H1 (cell line): ENCODE data around the gene CDH16. TPM values are rescaled to one million over a fixed set of nuclear protein-coding genes. Genes with fewer than 3 reads are reported as not detected.

Source experiments
- CTCF ChIA-PET: fragments of 300-600 bp; sonication (Branson Sonifier 250); formaldehyde crosslinking; loops from one replicate; lab custom pipeline; 2021; ENCODE audit not compliant: partially characterized antibody; lab: Charles Lee
- POLR2A ChIA-PET: fragments of 300-600 bp; sonication (Branson Sonifier 250); formaldehyde crosslinking; loops from one replicate; lab custom pipeline; 2021; ENCODE audit warnings: inconsistent platforms; ENCODE audit not compliant: partially characterized antibody; lab: Charles Lee
- DNase-seq, 2 experiments: peaks; one replicate each; pipeline versions ENCODE4 v3.0.0 to v3.0.0-alpha.2; 2010 to 2022; ENCODE audit warnings: low spot score in 2 of 2, low read depth in 1 of 2, mixed read lengths in 1 of 2
- FAIRE-seq: peaks from 2 replicates; lab custom pipeline; 2011; peaks lifted over from hg19 to GRCh38; lab: Jason Lieb, UNC
- H2AFZ ChIP-seq: 2 replicates; pipeline ENCODE4 v1.8.1; 2012; ENCODE audit warnings: low read length, inconsistent platforms
- H2AK5ac ChIP-seq: 2 replicates; pipeline ENCODE4 v1.6.1; 2013; ENCODE audit warnings: low read depth, low read length
- H2BK120ac ChIP-seq: replicated peaks from 2 replicates; pipeline ENCODE3; 2013; ENCODE audit warnings: low read depth, low read length, inconsistent platforms
- H2BK12ac ChIP-seq: 2 replicates; pipeline ENCODE4 v1.6.1; 2013; ENCODE audit warnings: low read depth, low read length
- H2BK15ac ChIP-seq: 2 replicates; pipeline ENCODE4 v1.6.1; 2013; ENCODE audit warnings: low read length
- H2BK20ac ChIP-seq: 2 replicates; pipeline ENCODE4 v1.6.1; 2013; ENCODE audit warnings: low read length
- H2BK5ac ChIP-seq: 2 replicates; pipeline ENCODE4 v1.6.1; 2013; ENCODE audit warnings: low read depth, low read length
- H3K14ac ChIP-seq: 2 replicates; pipeline ENCODE4 v1.6.1; 2013; ENCODE audit warnings: inconsistent platforms; ENCODE audit not compliant: insufficient read length
- H3K18ac ChIP-seq: 2 replicates; pipeline ENCODE4 v1.6.1; 2013; ENCODE audit warnings: low read length; ENCODE audit errors: extremely low read depth
- H3K23ac ChIP-seq: 2 replicates; pipeline ENCODE4 v1.6.1; 2013; ENCODE audit warnings: inconsistent platforms; ENCODE audit not compliant: insufficient read length
- H3K23me2 ChIP-seq: 2 replicates; pipeline ENCODE4 v1.6.1; 2013; ENCODE audit warnings: low read depth, low read length
- H3K27ac ChIP-seq: 2 replicates; pipeline ENCODE4 v1.6.1; 2011; ENCODE audit warnings: low read depth, low read length, inconsistent platforms
- H3K27me3 ChIP-seq, 4 experiments: replicated peaks in 1 of 4; 1 replicate in 1 of 4; 2 replicates in 3 of 4; pipeline versions ENCODE4 v1.6.1 to v1.8.1; 2011 to 2013; ENCODE audit warnings: low read length in 3 of 4, mild to moderate bottlenecking in 3 of 4, inconsistent platforms in 2 of 4, mixed read lengths in 2 of 4, moderate library complexity in 1 of 4; ENCODE audit not compliant: control insufficient read depth in 3 of 4, insufficient read depth in 3 of 4; ENCODE audit errors: extremely low read depth in 1 of 4
- H3K36me3 ChIP-seq, 4 experiments: 2 replicates each; pipeline versions ENCODE4 v1.6.1 to v1.8.1; 2011 to 2013; ENCODE audit warnings: mild to moderate bottlenecking in 4 of 4, low read length in 3 of 4, moderate library complexity in 2 of 4, control low read depth in 1 of 4, inconsistent platforms in 1 of 4; ENCODE audit not compliant: insufficient read depth in 4 of 4, control insufficient read depth in 2 of 4
- H3K4ac ChIP-seq: replicated peaks from 2 replicates; pipeline ENCODE3; 2013; ENCODE audit warnings: low read length, low read depth, mixed read lengths, inconsistent platforms; ENCODE audit not compliant: insufficient read length
- H3K4me1 ChIP-seq, 4 experiments: replicated peaks in 1 of 4; 1 replicate in 1 of 4; 2 replicates in 3 of 4; pipeline versions ENCODE4 v1.6.1 to v1.8.1; 2011 to 2013; ENCODE audit warnings: low read length in 3 of 4, inconsistent platforms in 2 of 4, mixed read lengths in 1 of 4; ENCODE audit not compliant: insufficient read depth in 4 of 4, control insufficient read depth in 3 of 4
- H3K4me2 ChIP-seq, 2 experiments: 2 replicates each; pipeline versions ENCODE4 v1.6.1 to v1.8.1; 2011 to 2013; ENCODE audit warnings: low read depth in 2 of 2, low read length in 2 of 2, control low read depth in 1 of 2, inconsistent platforms in 1 of 2, mild to moderate bottlenecking in 1 of 2; ENCODE audit not compliant: insufficient read depth in 1 of 2
- H3K4me3 ChIP-seq, 4 experiments: fragments of 200-600, 300-600 bp in 1 of 4; sonication (generic), shearing (Covaris generic), sonication (Bioruptor Twin) in 1 of 4; 2 replicates each; pipeline versions ENCODE4 v1.5.1 to v1.8.1; 2011 to 2016; ENCODE audit warnings: low read length in 4 of 4, low read depth in 3 of 4, control low read depth in 2 of 4, inconsistent platforms in 2 of 4, mild to moderate bottlenecking in 2 of 4, mixed read lengths in 1 of 4, moderate library complexity in 1 of 4; ENCODE audit not compliant: insufficient read depth in 2 of 4; ENCODE audit errors: extremely low read depth in 1 of 4
- H3K56ac ChIP-seq: replicated peaks from 2 replicates; pipeline ENCODE3; 2013; ENCODE audit warnings: low read depth, mild to moderate bottlenecking, mixed read lengths, low read length, inconsistent platforms; ENCODE audit not compliant: insufficient read length
- H3K79me1 ChIP-seq: 2 replicates; pipeline ENCODE4 v1.6.1; 2013; ENCODE audit warnings: low read depth, low read length, control low read depth
- H3K79me2 ChIP-seq, 2 experiments: 2 replicates each; pipeline versions ENCODE4 v1.6.1 to v1.8.1; 2012 to 2013; ENCODE audit warnings: low read length in 2 of 2, mild to moderate bottlenecking in 2 of 2, inconsistent platforms in 1 of 2; ENCODE audit not compliant: insufficient read depth in 2 of 2, control insufficient read depth in 1 of 2
- H3K9ac ChIP-seq, 4 experiments: replicated peaks in 1 of 4; 1 replicate in 1 of 4; 2 replicates in 3 of 4; pipeline versions ENCODE4 v1.6.1 to v1.8.1; 2011 to 2013; ENCODE audit warnings: low read depth in 3 of 4, low read length in 3 of 4, control low read depth in 2 of 4, mild to moderate bottlenecking in 2 of 4, moderate library complexity in 2 of 4, inconsistent platforms in 1 of 4; ENCODE audit errors: extremely low read depth in 1 of 4
- H3K9me3 ChIP-seq, 2 experiments: 2 replicates each; pipeline versions ENCODE4 v1.6.1 to v1.8.1; 2012 to 2013; ENCODE audit warnings: mild to moderate bottlenecking in 2 of 2, moderate library complexity in 2 of 2, control low read depth in 1 of 2, inconsistent platforms in 1 of 2, low read depth in 1 of 2, low read length in 1 of 2, mixed read lengths in 1 of 2; ENCODE audit not compliant: insufficient read depth in 2 of 2
- H4K20me1 ChIP-seq, 2 experiments: replicated peaks in 1 of 2; 2 replicates each; pipeline versions ENCODE3 to v1.8.1; 2011 to 2013; ENCODE audit warnings: inconsistent platforms in 2 of 2, low read length in 2 of 2, mild to moderate bottlenecking in 1 of 2; ENCODE audit not compliant: insufficient read depth in 2 of 2, control insufficient read depth in 1 of 2
- H4K5ac ChIP-seq: 2 replicates; pipeline ENCODE4 v1.6.1; 2013; ENCODE audit warnings: low read length, low read depth, mixed read lengths, inconsistent platforms; ENCODE audit not compliant: insufficient read length
- H4K8ac ChIP-seq: 2 replicates; pipeline ENCODE4 v1.8.0; 2013; ENCODE audit warnings: mild to moderate bottlenecking, moderate library complexity, low read length, inconsistent platforms; ENCODE audit not compliant: insufficient read depth; ENCODE audit errors: extremely low read depth
- H4K91ac ChIP-seq: replicated peaks from 2 replicates; pipeline ENCODE3; 2013; ENCODE audit warnings: low read length, mixed read lengths, inconsistent platforms; ENCODE audit not compliant: insufficient read length
- ASH2L ChIP-seq: fragments of 200-600, 300-600 bp; sonication (generic); IDR thresholded peaks from one replicate; pipeline ENCODE4 v1.7.1; 2017; ENCODE audit warnings: low read length
- CHD1 ChIP-seq: IDR thresholded peaks from 2 replicates; pipeline ENCODE4 v1.6.1; 2012; ENCODE audit warnings: low read depth, low read length, improper control_type of control experiment
- CTBP2 ChIP-seq: IDR thresholded peaks from 2 replicates; pipeline ENCODE4 v1.7.0; 2011; ENCODE audit warnings: borderline replicate concordance, mild to moderate bottlenecking, moderate library complexity, mixed read lengths, low read length; ENCODE audit not compliant: insufficient read depth, insufficient read length
- EP300 ChIP-seq, 2 experiments: IDR thresholded peaks; 1 replicate in 1 of 2; 2 replicates in 1 of 2; pipeline ENCODE4 v1.6.1; 2011 to 2012; ENCODE audit warnings: low read depth in 2 of 2, low read length in 2 of 2, mild to moderate bottlenecking in 2 of 2, borderline replicate concordance in 1 of 2, inconsistent platforms in 1 of 2, moderate library complexity in 1 of 2
- POLR2A ChIP-seq, 2 experiments: IDR thresholded peaks; 1 replicate in 1 of 2; 2 replicates in 1 of 2; pipeline ENCODE4 v1.6.1; 2011; ENCODE audit warnings: low read depth in 2 of 2, low read length in 2 of 2, mild to moderate bottlenecking in 2 of 2; ENCODE audit errors: control extremely low read depth in 1 of 2
- SIX5 ChIP-seq: IDR thresholded peaks from 2 replicates; pipeline ENCODE4 v1.6.1; 2011; ENCODE audit warnings: mild to moderate bottlenecking, low read depth, low read length
- YY1 ChIP-seq: IDR thresholded peaks from 2 replicates; pipeline ENCODE4 v1.6.1; 2011; ENCODE audit warnings: low read depth, mild to moderate bottlenecking, low read length
- WGBS, 2 experiments: shearing (Covaris generic) in 1 of 2; methylation state at CpG; one replicate each; pipeline versions ENCODE4 v1.1.6 to v1.1.7; 2013 to 2015; ENCODE audit warnings: low lambda C conversion rate in 2 of 2, mixed read lengths in 2 of 2, inconsistent platforms in 1 of 2, low coverage in 1 of 2, missing lambda C conversion rate in 1 of 2; ENCODE audit not compliant: insufficient replicate concordance in 2 of 2, insufficient coverage in 1 of 2, insufficient read length in 1 of 2; ENCODE audit errors: extremely low coverage in 1 of 2, missing lambda C conversion rate in 1 of 2; 5-methylcytosine and 5-hydroxymethylcytosine counted together
- polyA plus RNA-seq, 7 experiments: library from polyadenylated mRNA; depleted of rRNA in 3 of 7; stranded (reverse) in 5 of 7; unstranded in 2 of 7; fragments of >200 nt in 5 of 7; fragments of 200-250 nt in 2 of 7; gene quantifications; 1 replicate in 5 of 7; 2 replicates in 1 of 7; 4 replicates in 1 of 7; pipeline versions ENCODE4 v1.2.1 to v1.2.3, GENCODE V29; 2011 to 2013; ENCODE audit warnings: missing spikeins in 2 of 7, mixed read lengths in 2 of 7
- total RNA-seq: library from RNA; stranded (reverse); fragmentation: NEBNext Ultra II Directional; extraction: Animal tissue kit (Norgen Biotek cat#: 25700); gene quantifications from 2 replicates; pipeline ENCODE4 v1.2.1, GENCODE V29; 2021
- TF ChIP-seq, protein P1 (sequence below): IDR thresholded peaks from 2 replicates; pipeline ENCODE4 v1.6.1; 2011; ENCODE audit warnings: low read length, improper control_type of control experiment
- TF ChIP-seq, protein P2 (sequence below), 3 experiments: IDR thresholded peaks; 1 replicate in 2 of 3; 2 replicates in 1 of 3; pipeline versions ENCODE4 v1.5.1 to v1.6.1; 2011; ENCODE audit warnings: low read length in 3 of 3, mild to moderate bottlenecking in 3 of 3, inconsistent platforms in 2 of 3, low read depth in 1 of 3, moderate library complexity in 1 of 3; ENCODE audit not compliant: insufficient read depth in 1 of 3; ENCODE audit errors: control extremely low read depth in 1 of 3

CDH16 gene
- total and polyA plus RNA-seq, 2 of the 8 experiments (the other 6 are each of a cell fraction or from before 2014, with no cell fraction given): not detected

DNA sequence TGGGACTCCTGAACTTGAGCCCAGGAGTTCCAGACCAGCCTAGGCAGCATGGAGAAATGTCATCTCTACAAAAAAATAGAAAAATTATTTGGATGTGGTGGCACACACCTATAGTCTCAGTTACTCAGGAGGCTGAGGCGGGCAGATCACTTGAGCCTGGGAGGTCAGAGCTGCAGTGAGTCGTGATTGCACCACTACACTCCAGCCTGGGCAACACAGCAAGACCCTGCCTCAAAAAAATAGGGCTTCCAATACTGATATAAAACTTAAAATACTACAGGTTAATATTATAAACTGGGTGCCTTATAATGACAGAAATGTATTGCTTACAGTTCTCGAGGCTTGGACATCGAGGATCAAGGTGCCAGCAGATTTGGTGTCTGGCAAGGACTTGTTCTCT lies 27.3 kb upstream of the CDH16 start:
- POLR2A ChIA-PET: interaction anchor here (0.7 kb wide), 1 partner anchor 10 kb away, joined by 3 read pairs; no protein-coding TSS in a partner anchor
- 92% methylated on average over 4 of the region's 4 CpGs; no CpG with 5 or more reads in 1 of the 2 experiments for WGBS, 2 experiments
- CTCF ChIA-PET: interaction anchor here (0.7 to 4.7 kb wide), 12 partner anchors 10 to 247 kb away, joined by 3 to 18 read pairs (median 3); partner anchors contain the start of genes CDH16 and CES3
- TF ChIP-seq SIX5 (no peak), CTBP2 (no peak), YY1 (no peak), EP300 (IDR thresholded peaks at IDR 0.05; ENCODE audit: borderline replicate concordance in 1 of 2, low read depth in 2 of 2, low read length in 2 of 2) (no peak), CHD1 (no peak), POLR2A (IDR thresholded peaks at IDR 0.05; ENCODE audit: control extremely low read depth in 1 of 2, low read depth in 2 of 2, low read length in 2 of 2) (no peak), ASH2L (no peak)
- TF ChIP-seq, protein P1, sequence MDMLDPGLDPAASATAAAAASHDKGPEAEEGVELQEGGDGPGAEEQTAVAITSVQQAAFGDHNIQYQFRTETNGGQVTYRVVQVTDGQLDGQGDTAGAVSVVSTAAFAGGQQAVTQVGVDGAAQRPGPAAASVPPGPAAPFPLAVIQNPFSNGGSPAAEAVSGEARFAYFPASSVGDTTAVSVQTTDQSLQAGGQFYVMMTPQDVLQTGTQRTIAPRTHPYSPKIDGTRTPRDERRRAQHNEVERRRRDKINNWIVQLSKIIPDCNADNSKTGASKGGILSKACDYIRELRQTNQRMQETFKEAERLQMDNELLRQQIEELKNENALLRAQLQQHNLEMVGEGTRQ: no peak
- TF ChIP-seq, protein P2, sequence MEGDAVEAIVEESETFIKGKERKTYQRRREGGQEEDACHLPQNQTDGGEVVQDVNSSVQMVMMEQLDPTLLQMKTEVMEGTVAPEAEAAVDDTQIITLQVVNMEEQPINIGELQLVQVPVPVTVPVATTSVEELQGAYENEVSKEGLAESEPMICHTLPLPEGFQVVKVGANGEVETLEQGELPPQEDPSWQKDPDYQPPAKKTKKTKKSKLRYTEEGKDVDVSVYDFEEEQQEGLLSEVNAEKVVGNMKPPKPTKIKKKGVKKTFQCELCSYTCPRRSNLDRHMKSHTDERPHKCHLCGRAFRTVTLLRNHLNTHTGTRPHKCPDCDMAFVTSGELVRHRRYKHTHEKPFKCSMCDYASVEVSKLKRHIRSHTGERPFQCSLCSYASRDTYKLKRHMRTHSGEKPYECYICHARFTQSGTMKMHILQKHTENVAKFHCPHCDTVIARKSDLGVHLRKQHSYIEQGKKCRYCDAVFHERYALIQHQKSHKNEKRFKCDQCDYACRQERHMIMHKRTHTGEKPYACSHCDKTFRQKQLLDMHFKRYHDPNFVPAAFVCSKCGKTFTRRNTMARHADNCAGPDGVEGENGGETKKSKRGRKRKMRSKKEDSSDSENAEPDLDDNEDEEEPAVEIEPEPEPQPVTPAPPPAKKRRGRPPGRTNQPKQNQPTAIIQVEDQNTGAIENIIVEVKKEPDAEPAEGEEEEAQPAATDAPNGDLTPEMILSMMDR (IDR thresholded peaks at IDR 0.05; ENCODE audit: control extremely low read depth in 1 of 3, insufficient read depth in 1 of 3, low read depth in 1 of 3, low read length in 3 of 3): no peak

More for the DNA sequence above, 27.3 kb upstream of the CDH16 start:
- Histone ChIP-seq H2AK5ac (no peak overlapping the region), H3K27ac (no peak overlapping the region), H3K9ac (no peak overlapping the region), H3K79me1 (no peaks in the 10 kb centered on the region), H3K56ac (no peak overlapping the region), H4K5ac (no peak overlapping the region), H3K4me3 (no peak overlapping the region), H4K91ac (no peak overlapping the region), H2BK20ac (no peak overlapping the region), H3K27me3 (peaks cover 10 to 34% (median 32%) of the 10 kb centered on the region in 4 experiments), H3K4me2 (no peak overlapping the region), H3K36me3 (peaks cover 5 to 18% (median 14%) of the 10 kb centered on the region in 4 experiments; a peak in 7 of 8 replicates), H2BK12ac (no peak overlapping the region), H2AFZ (no peak overlapping the region), H3K23ac (no peak overlapping the region), H2BK15ac (no peak overlapping the region), H2BK120ac (no peak overlapping the region), H3K14ac (no peak overlapping the region), H3K4ac (no peak overlapping the region), H3K23me2 (peaks cover 2% of the 10 kb centered on the region; the same call in 1 of the 2 replicates), H3K4me1 (peaks cover 0 to 5% (median 1%) of the 10 kb centered on the region in 4 experiments; a peak in 2 of 7 replicates), H3K79me2 (no peaks in the 10 kb centered on the region), H3K9me3 (no peaks in the 10 kb centered on the region), H2BK5ac (no peak overlapping the region), H3K18ac (no peak overlapping the region), H4K20me1 (peaks cover 0 to 3% of the 10 kb centered on the region in 2 experiments), H4K8ac (no peak overlapping the region)
- FAIRE-seq: no peak
- DNase-seq: no peak
